ENCODE data around the gene PTAR1.

- TF ChIP-seq CTCF (IDR thresholded peaks at IDR 0.05) (no peak), POLR2A (IDR thresholded peaks at IDR 0.05) (no peak)
Observed at GRCh38 chr9:69746859-69747560, 12.8 kb downstream of the PTAR1 start.

Measured in lower leg skin (tissue), 3 donors.